GM20000 (cell line): ENCODE measurements around the gene TCERG1L.
"Not testable (repeated sequence)": the region's sequence is repeated elsewhere in the genome, so short reads cannot be mapped to it uniquely, and the experiment has no call there.

ENCODE experiments used
- DNase-seq: peaks from one replicate; pipeline ENCODE4 v3.0.0; 2012; ENCODE audit warnings: low spot score
- CTCF ChIP-seq: IDR thresholded peaks from 2 replicates; pipeline ENCODE4 v1.5.1; 2012; ENCODE audit warnings: mild to moderate bottlenecking, control low read depth; ENCODE audit errors: extremely low read depth, missing control alignments

The TCERG1L gene

GRCh38 chr10:131239926-131240325 lies 71.6 kb downstream of the TCERG1L start:
- no peak for TF ChIP-seq CTCF

GRCh38 chr10:131239450-131239849 lies 72.1 kb downstream of the TCERG1L start:
- no peak for DNase-seq
- TF ChIP-seq CTCF, result no peak

More at GRCh38 chr10:131239926-131240325, 71.6 kb downstream of the TCERG1L start:
- DNase-seq, result no peak

GRCh38 chr10:131238669-131239280 lies 72.7 kb downstream of the TCERG1L start:
- no peak for DNase-seq
- TF ChIP-seq CTCF, result no peak

- no peak for DNase-seq
- no peak for TF ChIP-seq CTCF
These were observed 73.4 kb downstream of the TCERG1L start for GRCh38 chr10:131237991-131238651.

GRCh38 chr10:131234606-131235005 lies 76.9 kb downstream of the TCERG1L start:
- not testable (repeated sequence) for DNase-seq

- TF ChIP-seq CTCF, result no peak
- no peak for DNase-seq
These were observed 77.8 kb downstream of the TCERG1L start for GRCh38 chr10:131233611-131234258.

GRCh38 chr10:131231965-131232541 lies 79.5 kb downstream of the TCERG1L start:
- DNase-seq, result no peak
- no peak for TF ChIP-seq CTCF
